Right atrium auricular region (tissue), 2 donors: Measurements from ENCODE around the gene BCL2. TPM values are rescaled to one million over a fixed set of nuclear protein-coding genes. Genes with fewer than 3 reads are reported as not detected.

Experiments
- DNase-seq: peaks from one replicate; pipeline ENCODE4 v3.0.0-alpha.2; 2019; ENCODE audit warnings: low spot score
- H3K27ac ChIP-seq, 2 donors: fragments of 200-600 bp; sonication (generic); 1 replicate in 1 of 2; 2 replicates in 1 of 2; pipeline ENCODE4 v1.5.1; 2016 to 2019
- H3K27me3 ChIP-seq, 2 donors: fragments of 200-600 bp; sonication (generic); one replicate each; pipeline versions ENCODE4 v1.5.1 to v1.6.0; 2017 to 2019
- H3K36me3 ChIP-seq: fragments of 200-600 bp; sonication (generic); one replicate; pipeline ENCODE4 v1.5.1; 2016
- H3K4me1 ChIP-seq, 2 donors: fragments of 200-600 bp; sonication (generic); one replicate each; pipeline versions ENCODE4 v1.5.1 to v1.6.0; 2017 to 2019
- H3K4me3 ChIP-seq, 2 donors: fragments of 200-600 bp; sonication (generic); 1 replicate in 1 of 2; 2 replicates in 1 of 2; pipeline ENCODE4 v1.5.1; 2017 to 2019; ENCODE audit warnings: mild to moderate bottlenecking in 1 of 2, moderate library complexity in 1 of 2
- H3K9me3 ChIP-seq, 2 donors: fragments of 200-600 bp; sonication (generic); one replicate each; pipeline ENCODE4 v1.5.1; 2019
- CTCF ChIP-seq, 2 donors: fragments of 200-600 bp; sonication (generic); IDR thresholded peaks; one replicate each; pipeline ENCODE4 v1.5.1; 2019; ENCODE audit warnings: antibody characterized with exemption in 2 of 2
- total RNA-seq, 2 donors: library from RNA; depleted of rRNA; stranded (reverse); fragments of >200 nt; gene quantifications; one replicate each; pipeline ENCODE4 v1.1.0, GENCODE V29; 2016

Gene BCL2
- total RNA-seq, 2 donors from 2014 or later = 6.5 to 8.0 TPM

GRCh38 chr18:63260380-63260754 lies 59.2 kb downstream of the BCL2 start:
- H3K27ac ChIP-seq = no peak overlapping the region
- no peak for DNase-seq
- H3K9me3 ChIP-seq = no peaks in the 10 kb centered on the region
- no peak overlapping the region for H3K4me3 ChIP-seq
- no peaks in the 10 kb centered on the region for H3K36me3 ChIP-seq
- H3K27me3 ChIP-seq = no peaks in the 10 kb centered on the region
- H3K4me1 ChIP-seq = peaks cover 0 to 17% of the 10 kb centered on the region in 2 donors
- TF ChIP-seq CTCF (IDR thresholded peaks at IDR 0.05) = no peak

DNA sequence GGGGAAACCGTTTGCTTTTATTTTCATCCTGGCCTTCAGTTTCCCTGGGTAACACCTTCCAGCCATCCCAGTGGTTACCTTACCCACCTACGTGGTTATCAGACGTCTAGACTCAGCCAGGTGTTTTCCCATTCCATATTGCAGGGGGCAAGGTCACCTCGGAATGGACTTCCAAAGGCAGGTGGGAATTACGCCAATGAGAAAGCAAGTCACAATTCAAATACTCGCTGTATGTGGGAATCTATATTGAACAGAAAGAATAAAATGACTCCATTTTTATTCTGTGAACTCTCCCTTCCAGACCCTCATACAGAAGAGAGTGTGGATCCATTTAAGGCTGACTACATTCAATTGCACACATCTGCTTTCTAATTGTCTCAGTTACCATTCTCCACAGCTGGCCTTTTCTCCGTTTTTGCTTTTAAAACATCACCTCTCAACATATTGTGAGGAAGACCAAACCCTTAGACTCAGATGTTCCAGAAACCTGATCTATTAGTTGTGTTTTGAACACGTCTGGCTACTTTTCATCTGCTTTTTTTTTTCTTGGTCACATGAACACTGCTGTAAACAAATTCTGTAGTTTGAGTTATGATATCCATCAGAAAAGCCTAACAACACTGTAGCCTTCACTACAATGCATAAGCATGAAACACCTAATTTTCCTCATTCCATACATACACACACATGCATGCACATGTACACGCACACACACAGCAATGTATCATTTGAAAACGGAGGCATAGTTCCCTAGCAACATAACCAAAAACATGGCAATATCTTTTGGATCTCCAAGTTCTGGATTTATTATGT lies 59.8 kb downstream of the BCL2 start:
- no peak overlapping the region for H3K4me3 ChIP-seq
- H3K27me3 ChIP-seq = no peaks in the 10 kb centered on the region
- TF ChIP-seq CTCF (IDR thresholded peaks at IDR 0.05) = no peak
- no peak overlapping the region for H3K27ac ChIP-seq
- no peaks in the 10 kb centered on the region for H3K36me3 ChIP-seq
- H3K4me1 ChIP-seq = peaks cover 0 to 17% of the 10 kb centered on the region in 2 donors
- H3K9me3 ChIP-seq = no peaks in the 10 kb centered on the region
- no peak for DNase-seq

DNA sequence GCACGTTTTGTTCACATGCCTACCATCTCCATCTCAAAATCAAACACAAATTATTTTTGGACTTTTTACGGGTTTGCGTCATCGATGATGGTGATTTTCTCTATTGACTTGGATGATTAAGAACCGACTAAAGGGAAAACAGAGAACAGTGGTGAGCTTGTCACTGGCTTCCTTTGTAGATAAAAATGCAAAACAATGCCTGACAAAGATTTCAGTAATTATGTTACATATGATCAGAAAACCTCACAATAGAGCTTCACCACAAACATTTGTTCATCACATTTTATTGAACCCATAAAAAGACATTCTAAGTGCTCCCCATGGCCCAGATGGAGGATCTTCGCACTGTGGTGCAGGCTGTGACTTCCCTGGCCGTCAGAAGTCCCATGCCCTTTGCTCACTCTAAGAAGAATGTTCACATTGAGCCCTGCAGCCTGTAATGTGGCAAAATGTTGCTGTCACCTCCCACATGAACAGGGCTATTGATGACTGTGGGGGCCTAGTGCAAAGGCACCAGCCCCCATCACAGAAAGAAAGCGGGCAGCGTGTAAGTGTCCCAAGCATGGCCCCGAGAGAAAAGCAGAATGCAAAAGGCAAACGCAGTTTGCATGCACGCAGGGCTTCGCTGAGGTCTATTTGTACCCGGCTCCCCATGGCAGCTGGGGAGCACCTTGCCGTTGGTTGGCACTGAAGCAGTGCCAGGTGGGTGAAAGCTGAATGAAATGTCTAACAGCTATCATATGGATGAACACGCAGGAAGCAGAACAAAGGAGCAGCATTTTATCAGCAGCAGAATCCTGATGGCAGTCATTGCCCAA lies 60.6 kb downstream of the BCL2 start:
- Histone ChIP-seq H3K27ac (no peak overlapping the region), H3K4me3 (no peak overlapping the region), H3K9me3 (no peaks in the 10 kb centered on the region), H3K4me1 (peaks cover 0 to 17% of the 10 kb centered on the region in 2 donors), H3K36me3 (no peaks in the 10 kb centered on the region), H3K27me3 (no peaks in the 10 kb centered on the region)
- no peak for DNase-seq
- no peak for TF ChIP-seq CTCF (IDR thresholded peaks at IDR 0.05)

DNA sequence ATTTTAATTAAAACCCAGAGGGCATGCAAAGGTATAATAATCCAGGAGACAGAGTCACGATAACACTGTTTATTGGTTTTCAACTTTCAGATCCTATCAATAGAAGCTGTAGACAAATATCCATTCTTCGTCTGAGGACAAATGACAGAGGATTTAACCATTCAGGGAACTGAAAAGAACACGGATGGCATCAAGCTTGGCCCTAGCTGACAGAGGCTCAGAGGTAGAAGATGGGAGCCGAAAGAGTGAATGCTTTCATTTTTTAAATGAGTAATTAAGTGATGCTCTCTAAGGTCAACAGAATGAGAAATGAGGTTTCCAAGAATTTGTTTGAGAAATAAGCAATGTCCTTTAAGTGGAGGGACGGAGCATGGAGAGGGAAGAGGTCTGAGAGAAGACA lies 62.1 kb downstream of the BCL2 start:
- H3K4me3 ChIP-seq = no peak overlapping the region
- no peak for TF ChIP-seq CTCF (IDR thresholded peaks at IDR 0.05)
- no peak overlapping the region for H3K27ac ChIP-seq
- H3K36me3 ChIP-seq = no peaks in the 10 kb centered on the region
- peaks cover 0 to 7% of the 10 kb centered on the region in 2 donors for H3K4me1 ChIP-seq
- H3K9me3 ChIP-seq = no peaks in the 10 kb centered on the region
- DNase-seq = no peak
- no peaks in the 10 kb centered on the region for H3K27me3 ChIP-seq

- H3K9me3 ChIP-seq = no peaks in the 10 kb centered on the region
- H3K27ac ChIP-seq = no peak overlapping the region
- DNase-seq = no peak
- H3K36me3 ChIP-seq = no peaks in the 10 kb centered on the region
- no peaks in the 10 kb centered on the region for H3K4me1 ChIP-seq
- TF ChIP-seq CTCF (IDR thresholded peaks at IDR 0.05) = no peak
- no peaks in the 10 kb centered on the region for H3K27me3 ChIP-seq
- H3K4me3 ChIP-seq = no peak overlapping the region
Measured at GRCh38 chr18:63255435-63255834, 64.1 kb downstream of the BCL2 start.
